A673 (cell line): Measurements from ENCODE around the gene CCDC63.

Experiments
- EZH2 ChIP-seq: fragments of 200-600 bp; sonication (generic); IDR thresholded peaks from 2 replicates; pipeline ENCODE4 v1.6.1; 2017; ENCODE audit warnings: borderline replicate concordance, low read depth, mild to moderate bottlenecking, mixed read lengths, antibody characterized with exemption, low read length; ENCODE audit not compliant: poor library complexity, severe bottlenecking
- TF ChIP-seq, protein P1 (sequence below): fragments of 300-800, 200-600 bp; sonication (generic); conservative IDR thresholded peaks from 2 replicates; pipeline ENCODE4 v1.5.1; 2017; ENCODE audit warnings: low read depth, mild to moderate bottlenecking, antibody characterized with exemption, low read length, moderate library complexity, mixed read lengths

DNA sequence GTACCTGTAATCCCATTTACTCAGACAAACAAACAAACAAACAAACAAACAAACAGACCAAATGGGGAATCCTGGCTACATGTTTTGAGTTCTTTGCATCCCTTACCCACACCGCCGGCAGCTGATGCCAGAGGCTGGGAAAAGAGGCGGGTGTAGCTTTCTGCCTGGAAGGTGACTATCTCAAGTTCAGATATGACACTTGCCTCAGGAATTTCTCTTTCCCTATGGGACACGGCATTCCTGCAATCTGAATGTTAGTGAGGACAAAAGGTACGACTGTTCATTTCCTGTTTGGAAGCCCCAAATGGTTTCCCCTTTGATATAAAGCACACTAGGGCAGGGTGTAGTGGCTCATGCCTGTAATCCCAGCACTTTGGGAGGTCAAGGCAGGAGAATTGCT is 70.7 kb downstream of the CCDC63 start:
- TF ChIP-seq, protein P1, sequence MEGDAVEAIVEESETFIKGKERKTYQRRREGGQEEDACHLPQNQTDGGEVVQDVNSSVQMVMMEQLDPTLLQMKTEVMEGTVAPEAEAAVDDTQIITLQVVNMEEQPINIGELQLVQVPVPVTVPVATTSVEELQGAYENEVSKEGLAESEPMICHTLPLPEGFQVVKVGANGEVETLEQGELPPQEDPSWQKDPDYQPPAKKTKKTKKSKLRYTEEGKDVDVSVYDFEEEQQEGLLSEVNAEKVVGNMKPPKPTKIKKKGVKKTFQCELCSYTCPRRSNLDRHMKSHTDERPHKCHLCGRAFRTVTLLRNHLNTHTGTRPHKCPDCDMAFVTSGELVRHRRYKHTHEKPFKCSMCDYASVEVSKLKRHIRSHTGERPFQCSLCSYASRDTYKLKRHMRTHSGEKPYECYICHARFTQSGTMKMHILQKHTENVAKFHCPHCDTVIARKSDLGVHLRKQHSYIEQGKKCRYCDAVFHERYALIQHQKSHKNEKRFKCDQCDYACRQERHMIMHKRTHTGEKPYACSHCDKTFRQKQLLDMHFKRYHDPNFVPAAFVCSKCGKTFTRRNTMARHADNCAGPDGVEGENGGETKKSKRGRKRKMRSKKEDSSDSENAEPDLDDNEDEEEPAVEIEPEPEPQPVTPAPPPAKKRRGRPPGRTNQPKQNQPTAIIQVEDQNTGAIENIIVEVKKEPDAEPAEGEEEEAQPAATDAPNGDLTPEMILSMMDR: no peak
- TF ChIP-seq EZH2: no peak
